Fibroblast of lung (primary cell): Measurements from ENCODE around the gene CCDC149. TPM values are rescaled to one million over a fixed set of nuclear protein-coding genes. Genes with fewer than 3 reads are reported as not detected.

Experiments used
- DNase-seq, 2 donors: peaks; one replicate each; pipeline versions ENCODE4 v3.0.0 to v3.0.0-alpha.2; 2010; ENCODE audit warnings: low read depth in 2 of 2
- H2AFZ ChIP-seq: 2 replicates; pipeline ENCODE4 v1.5.1; 2012; ENCODE audit warnings: low read length, control low read depth, inconsistent platforms
- H3K27ac ChIP-seq: 2 replicates; pipeline ENCODE4 v1.5.1; 2011; ENCODE audit warnings: low read length, control low read depth; ENCODE audit not compliant: insufficient read depth
- H3K27me3 ChIP-seq: 2 replicates; pipeline ENCODE4 v1.5.1; 2011; ENCODE audit warnings: mild to moderate bottlenecking, low read length; ENCODE audit not compliant: control insufficient read depth, insufficient read depth
- H3K36me3 ChIP-seq: 2 replicates; pipeline ENCODE4 v1.5.1; 2011; ENCODE audit warnings: low read length; ENCODE audit not compliant: control insufficient read depth, insufficient read depth
- H3K4me1 ChIP-seq: 2 replicates; pipeline ENCODE4 v1.5.1; 2011; ENCODE audit warnings: low read length; ENCODE audit not compliant: control insufficient read depth, insufficient read depth; ENCODE audit errors: extremely low read depth
- H3K4me2 ChIP-seq: 2 replicates; pipeline ENCODE4 v1.5.1; 2011; ENCODE audit warnings: low read length, control low read depth; ENCODE audit not compliant: insufficient read depth; ENCODE audit errors: extremely low read depth
- H3K4me3 ChIP-seq, 4 experiments: fragments of 200-600 bp in 1 of 4; sonication (generic) in 1 of 4; replicated peaks in 1 of 4; 2 replicates each; pipeline ENCODE4 v1.5.1; 2011 to 2016; ENCODE audit warnings: low read length in 4 of 4, low read depth in 3 of 4, mild to moderate bottlenecking in 3 of 4, control low read depth in 2 of 4, inconsistent platforms in 1 of 4, mixed read lengths in 1 of 4; ENCODE audit not compliant: insufficient read depth in 1 of 4; ENCODE audit errors: control extremely low read depth in 1 of 4
- H3K79me2 ChIP-seq: 2 replicates; pipeline ENCODE4 v1.5.1; 2012; ENCODE audit warnings: mild to moderate bottlenecking, low read length, inconsistent platforms; ENCODE audit not compliant: control insufficient read depth, insufficient read depth
- H3K9ac ChIP-seq: 2 replicates; pipeline ENCODE4 v1.5.1; 2011; ENCODE audit warnings: mild to moderate bottlenecking, low read length, control low read depth; ENCODE audit not compliant: insufficient read depth
- H3K9me3 ChIP-seq: 2 replicates; pipeline ENCODE4 v1.5.1; 2012; ENCODE audit warnings: low read depth, low read length; ENCODE audit not compliant: control insufficient read depth, insufficient read depth
- H4K20me1 ChIP-seq: 2 replicates; pipeline ENCODE4 v1.5.1; 2011; ENCODE audit warnings: low read length; ENCODE audit not compliant: control insufficient read depth, insufficient read depth; ENCODE audit errors: extremely low read depth
- CTCF ChIP-seq, 2 donors: IDR thresholded peaks in 1 of 2; conservative IDR thresholded peaks in 1 of 2; 1 replicate in 1 of 2; 2 replicates in 1 of 2; pipeline ENCODE4 v1.5.1; 2011 to 2012; ENCODE audit warnings: low read length in 2 of 2, control low read depth in 1 of 2, inconsistent platforms in 1 of 2, low read depth in 1 of 2, mild to moderate bottlenecking in 1 of 2
- EZH2 ChIP-seq: IDR thresholded peaks from 2 replicates; pipeline ENCODE4 v1.5.1; 2012; ENCODE audit warnings: low read length, control low read depth, mild to moderate bottlenecking; ENCODE audit errors: missing control alignments
- polyA plus RNA-seq, 2 donors: library from polyadenylated mRNA; depleted of rRNA in 1 of 2; stranded (reverse) in 1 of 2; unstranded in 1 of 2; fragments of >200 nt; gene quantifications; 2 replicates each; pipeline ENCODE4 v1.2.1, GENCODE V29; 2011 to 2012; ENCODE audit warnings: missing spikeins in 1 of 2
- total RNA-seq: library from RNA; depleted of rRNA; stranded (reverse); fragments of >200 nt; gene quantifications from 2 replicates; pipeline ENCODE4 v1.2.1, GENCODE V29; 2014

Gene CCDC149
- total and polyA plus RNA-seq, 2 donors (not counting 1 experiment from before 2014, with no cell fraction given): 13.9 to 14.6 TPM

DNA sequence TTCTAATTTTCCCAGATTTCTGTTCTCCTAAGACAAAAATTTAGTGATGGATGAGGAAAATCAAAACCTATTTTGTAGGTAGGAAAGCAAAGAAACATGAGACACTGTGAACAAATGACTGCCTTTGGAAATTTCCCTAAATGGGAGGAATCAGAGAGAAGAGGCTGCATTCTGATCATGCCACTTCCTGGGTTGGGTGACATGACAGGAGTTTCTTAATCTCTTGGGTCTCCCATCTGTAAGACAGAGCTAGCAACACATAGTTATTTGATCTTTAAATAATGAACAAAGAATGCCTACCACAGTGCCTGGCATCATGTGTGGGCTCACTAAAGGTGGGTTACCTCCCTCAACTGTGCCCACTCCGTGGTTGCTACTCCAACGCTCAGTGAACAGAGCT, 57.1 kb downstream of the CCDC149 start:
- H3K4me2 ChIP-seq: no peak overlapping the region
- H3K27me3 ChIP-seq: no peaks in the 10 kb centered on the region
- H4K20me1 ChIP-seq: no peaks in the 10 kb centered on the region
- no peak overlapping the region for H3K27ac ChIP-seq
- TF ChIP-seq EZH2 (no peak), CTCF (conservative IDR thresholded peaks at IDR 0.05 in 1 of 2, IDR thresholded peaks at IDR 0.05 in 1 of 2; ENCODE audit: low read depth in 1 of 2, low read length in 2 of 2) (no peak)
- no peaks in the 10 kb centered on the region for H3K79me2 ChIP-seq
- no peaks in the 10 kb centered on the region for H3K9me3 ChIP-seq
- H3K9ac ChIP-seq: no peak overlapping the region
- no peaks in the 10 kb centered on the region for H3K36me3 ChIP-seq
- no peak overlapping the region for H2AFZ ChIP-seq
- H3K4me3 ChIP-seq: no peak overlapping the region
- no peak for DNase-seq
- peaks cover 20% of the 10 kb centered on the region for H3K4me1 ChIP-seq

- no peaks in the 10 kb centered on the region for H3K27me3 ChIP-seq
- H3K4me2 ChIP-seq: no peak overlapping the region
- H3K79me2 ChIP-seq: no peaks in the 10 kb centered on the region
- DNase-seq: peak in 1 of 2 donors; percentile 86
- H3K4me1 ChIP-seq: peaks cover 22% of the 10 kb centered on the region
- no peaks in the 10 kb centered on the region for H3K9me3 ChIP-seq
- no peaks in the 10 kb centered on the region for H4K20me1 ChIP-seq
- H3K9ac ChIP-seq: no peak overlapping the region
- H3K4me3 ChIP-seq: no peak overlapping the region
- no peaks in the 10 kb centered on the region for H3K36me3 ChIP-seq
- no peak overlapping the region for H3K27ac ChIP-seq
- H2AFZ ChIP-seq: no peak overlapping the region
- no peak for TF ChIP-seq EZH2
- no peak for TF ChIP-seq CTCF (conservative IDR thresholded peaks at IDR 0.05 in 1 of 2, IDR thresholded peaks at IDR 0.05 in 1 of 2; ENCODE audit: low read depth in 1 of 2, low read length in 2 of 2)
Measured at GRCh38 chr4:24853142-24853541, 59.7 kb downstream of the CCDC149 start.

DNA sequence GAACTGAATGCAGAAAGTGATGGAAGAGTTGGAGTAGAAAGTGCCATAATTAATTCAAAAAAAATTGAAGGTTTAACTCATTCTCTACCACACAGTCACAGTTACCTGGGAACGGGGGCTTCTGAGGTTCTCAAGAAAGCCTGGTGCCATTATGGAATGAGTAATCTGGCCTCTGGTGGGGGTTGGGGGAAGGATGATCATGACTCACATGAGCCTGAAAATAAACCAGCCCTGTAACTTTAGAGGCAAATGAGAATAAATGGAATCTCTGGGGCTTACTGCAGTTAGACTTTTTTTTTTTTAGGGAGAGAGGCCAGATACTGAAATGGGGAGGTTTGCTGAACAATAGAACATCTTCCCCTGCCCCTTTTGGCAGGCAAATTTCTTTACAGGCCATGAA, 62.2 kb downstream of the CCDC149 start:
- no peak overlapping the region for H3K4me3 ChIP-seq
- H3K36me3 ChIP-seq: no peaks in the 10 kb centered on the region
- no peaks in the 10 kb centered on the region for H3K79me2 ChIP-seq
- H3K9me3 ChIP-seq: no peaks in the 10 kb centered on the region
- no peaks in the 10 kb centered on the region for H3K27me3 ChIP-seq
- H3K4me2 ChIP-seq: peak overlapping the region; percentile 17
- H3K27ac ChIP-seq: peak overlapping the region; percentile 4
- H4K20me1 ChIP-seq: no peaks in the 10 kb centered on the region
- peak; percentile 87 to 93 for DNase-seq
- peaks cover 14% of the 10 kb centered on the region for H3K4me1 ChIP-seq
- no peak overlapping the region for H2AFZ ChIP-seq
- TF ChIP-seq CTCF (conservative IDR thresholded peaks at IDR 0.05 in 1 of 2, IDR thresholded peaks at IDR 0.05 in 1 of 2; ENCODE audit: low read depth in 1 of 2, low read length in 2 of 2) (no peak), EZH2 (no peak)
- H3K9ac ChIP-seq: no peak overlapping the region
